Dermis lymphatic vessel endothelial cell (primary cell): ENCODE results near the gene TSBP1. TPM values are rescaled to one million over a fixed set of nuclear protein-coding genes. Genes with fewer than 3 reads are reported as not detected.

Experiments
- total RNA-seq: library from RNA; depleted of rRNA; stranded (reverse); fragments of >200 nt; gene quantifications from 2 replicates; pipeline ENCODE4 v1.2.1, GENCODE V29; 2014

TSBP1 gene, protein sequence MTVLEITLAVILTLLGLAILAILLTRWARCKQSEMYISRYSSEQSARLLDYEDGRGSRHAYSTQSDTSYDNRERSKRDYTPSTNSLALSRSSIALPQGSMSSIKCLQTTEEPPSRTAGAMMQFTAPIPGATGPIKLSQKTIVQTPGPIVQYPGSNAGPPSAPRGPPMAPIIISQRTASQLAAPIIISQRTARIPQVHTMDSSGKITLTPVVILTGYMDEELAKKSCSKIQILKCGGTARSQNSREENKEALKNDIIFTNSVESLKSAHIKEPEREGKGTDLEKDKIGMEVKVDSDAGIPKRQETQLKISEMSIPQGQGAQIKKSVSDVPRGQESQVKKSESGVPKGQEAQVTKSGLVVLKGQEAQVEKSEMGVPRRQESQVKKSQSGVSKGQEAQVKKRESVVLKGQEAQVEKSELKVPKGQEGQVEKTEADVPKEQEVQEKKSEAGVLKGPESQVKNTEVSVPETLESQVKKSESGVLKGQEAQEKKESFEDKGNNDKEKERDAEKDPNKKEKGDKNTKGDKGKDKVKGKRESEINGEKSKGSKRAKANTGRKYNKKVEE
- not detected in 2 replicates for total RNA-seq

DNA sequence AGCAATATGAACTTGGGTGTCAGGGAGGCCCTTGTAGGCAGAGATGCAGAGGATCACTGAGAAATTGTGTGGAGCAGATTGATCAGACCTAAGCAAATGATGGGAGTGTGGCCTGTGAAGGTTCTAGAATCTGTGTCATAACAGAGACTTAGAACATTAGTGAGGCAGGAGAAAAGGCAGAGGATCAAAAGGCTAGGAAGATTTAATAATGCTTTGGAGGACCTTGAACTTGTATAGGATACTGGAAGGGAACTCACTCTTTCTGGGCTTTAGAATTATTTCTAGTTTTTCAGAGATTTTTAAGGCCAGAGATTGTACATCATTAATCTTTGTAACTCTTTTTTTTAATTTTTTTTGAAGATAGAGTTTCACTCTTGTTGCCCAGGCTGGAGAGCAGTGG, at the start of gene TSBP1:
Gene TSBP1 (minus strand): TSS at position 101 of the 400 bp plus-strand sequence. CDS start 197 bp downstream, outside the sequence.

GRCh38 chr6:32406857-32407256, 35.2 kb upstream of the TSBP1 start, which contains the start of gene BTNL2:
Gene BTNL2 (minus strand): TSS chr6:32407181. CDS start chr6:32407123, 58 bp downstream.

Other genes starting within 250 kb of the TSBP1 start
- 11.9 and 13.2 TPM in 2 replicates for gene ATF6B, start 243.7 kb downstream of the TSBP1 start, total RNA-seq
- gene FKBPL, start 241.6 kb downstream of the TSBP1 start, total RNA-seq, result 6.0 and 7.4 TPM in 2 replicates
- under 0.01 TPM in 1 of 2 replicates, not detected in the other for gene PRRT1, start 220.0 kb downstream of the TSBP1 start, total RNA-seq
- 53.0 and 75.2 TPM in 2 replicates for gene PPT2, start 217.8 kb downstream of the TSBP1 start, total RNA-seq
- 1.3 and 2.8 TPM in 2 replicates for gene EGFL8, start 207.3 kb downstream of the TSBP1 start, total RNA-seq
- gene AGPAT1, start 195.8 kb downstream of the TSBP1 start, total RNA-seq, result 7.9 and 8.1 TPM in 2 replicates
- gene RNF5, start 193.5 kb downstream of the TSBP1 start, total RNA-seq, result 46.2 and 61.2 TPM in 2 replicates
- 0.60 and 0.65 TPM in 2 replicates for gene AGER, start 187.7 kb downstream of the TSBP1 start, total RNA-seq
- gene PBX2, start 181.7 kb downstream of the TSBP1 start, total RNA-seq, result 40.7 and 42.5 TPM in 2 replicates
- gene GPSM3, start 179.3 kb downstream of the TSBP1 start, total RNA-seq, result 5.9 and 7.5 TPM in 2 replicates
- gene NOTCH4, start 147.8 kb downstream of the TSBP1 start, total RNA-seq, result 10.6 and 18.9 TPM in 2 replicates
- gene BTNL2, start 35.3 kb upstream of the TSBP1 start, total RNA-seq, result not detected in 2 replicates
- 0.11 TPM in 1 of 2 replicates, not detected in the other for gene HLA-DRA, start 68.0 kb upstream of the TSBP1 start, total RNA-seq
- gene HLA-DRB5, start 158.4 kb upstream of the TSBP1 start, total RNA-seq, result not detected in 2 replicates
- gene HLA-DRB1, start 217.9 kb upstream of the TSBP1 start, total RNA-seq, result not detected in 2 replicates